ENCODE data around the gene IPP. TPM values are rescaled to one million over a fixed set of nuclear protein-coding genes. Genes with fewer than 3 reads are reported as not detected.

Gene IPP
- total and polyA plus RNA-seq, 2 of the 4 experiments (the other 2 are of a cell fraction): 4.6 to 10.6 TPM

- H3K9me3 ChIP-seq (ENCODE audit: control insufficient read depth, insufficient read depth, low read length): peaks cover 4% of the 10 kb centered on the region; the same call in 1 of the 2 replicates
- no peak overlapping the region for H2AK5ac ChIP-seq (ENCODE audit: low read depth, low read length)
- in situ Hi-C loops (cut with MboI; ENCODE audit: low sequenced_read_pairs) (no loop called here), intact Hi-C loops (cut with micrococcal nuclease) (no loop called here), dilution Hi-C loops (cut with HindIII; ENCODE audit: low sequenced_read_pairs, unreplicated experiment) (no loop called here)
- H2BK15ac ChIP-seq (ENCODE audit: low read depth, low read length): no peak overlapping the region
- H2BK120ac ChIP-seq (ENCODE audit: low read depth, low read length): no peak overlapping the region
- H4K5ac ChIP-seq (ENCODE audit: low read depth, low read length): no peak overlapping the region
- H3K27me3 ChIP-seq (ENCODE audit: control insufficient read depth, insufficient read depth, low read length): peaks cover 2% of the 10 kb centered on the region; the same call in 1 of the 2 replicates
- no peak overlapping the region for H4K91ac ChIP-seq (ENCODE audit: insufficient read depth, low read depth, low read length)
- no TSS peak for BruUV-seq (replicated peaks)
- CTCF ChIA-PET: no interaction called here
- peaks cover 4% of the 10 kb centered on the region; the same call in 1 of the 2 replicates for H3K9me1 ChIP-seq (ENCODE audit: insufficient read depth, low read length)
- POLR2A ChIA-PET (ENCODE audit: unreplicated experiment): no interaction called here
- H2AFZ ChIP-seq (replicated peaks; ENCODE audit: low read length, poor library complexity): no peak overlapping the region
- ATAC-seq (ENCODE audit: low read depth) (no peak), DNase-seq (no peak)
- H2BK20ac ChIP-seq (ENCODE audit: low read depth, low read length): no peak overlapping the region
- H3K27ac ChIP-seq (ENCODE audit: insufficient read depth, low read length): no peak overlapping the region
- peaks cover 11 to 15% of the 10 kb centered on the region in 2 experiments; a peak in 3 of 4 replicates for H3K79me1 ChIP-seq (ENCODE audit: low read depth in 1 of 2, low read length in 2 of 2)
- no peak overlapping the region for H3K4me2 ChIP-seq (ENCODE audit: low read depth, low read length)
- no peak overlapping the region for H4K8ac ChIP-seq (ENCODE audit: low read depth in 2 of 2, low read length in 2 of 2)
- no CpG with 5 or more reads among the region's 11 CpGs for WGBS, 2 experiments (ENCODE audit: extremely low coverage in 2 of 2, insufficient read length in 1 of 2)
- no peak overlapping the region for H3K14ac ChIP-seq (replicated peaks; ENCODE audit: low read depth, low read length)
- 0 out of 2 replicates have a peak, but pooled peaks cover 1% of the 10 kb centered on the region for H3K4me1 ChIP-seq (ENCODE audit: control insufficient read depth, insufficient read depth, low read length)
- no peaks in the 10 kb centered on the region for H4K20me1 ChIP-seq (ENCODE audit: insufficient read depth, low read length)
- no peak overlapping the region for H3K23ac ChIP-seq (ENCODE audit: low read depth, low read length)
- no peak overlapping the region for H3K4ac ChIP-seq (ENCODE audit: low read depth, low read length)
- H3K36me3 ChIP-seq (ENCODE audit: control insufficient read depth, insufficient read depth, low read length): no peaks in the 10 kb centered on the region
- no peak overlapping the region for H3K4me3 ChIP-seq (ENCODE audit: insufficient read depth, low read depth, low read length)
- no peak overlapping the region for H3K18ac ChIP-seq (ENCODE audit: low read depth, low read length)
- no peak for TF ChIP-seq USF2 (IDR thresholded peaks at IDR 0.05; ENCODE audit: low read depth, low read length)
- no peak for TF ChIP-seq RCOR1 (IDR thresholded peaks at IDR 0.05; ENCODE audit: insufficient replicate concordance, low read length)
- TF ChIP-seq MAFK (IDR thresholded peaks at IDR 0.05; ENCODE audit: low read depth, low read length): no peak
- TF ChIP-seq NFE2L2 (IDR thresholded peaks at IDR 0.05; ENCODE audit: low read depth, low read length): no peak
- no peak for TF ChIP-seq RFX5 (IDR thresholded peaks at IDR 0.05; ENCODE audit: low read depth, low read length)
- no peak for TF ChIP-seq CHD1 (IDR thresholded peaks at IDR 0.05; ENCODE audit: low read depth, low read length)
- TF ChIP-seq MAZ (IDR thresholded peaks at IDR 0.05; ENCODE audit: borderline replicate concordance, low read depth, low read length): no peak
- no peak for TF ChIP-seq CTCF (conservative IDR thresholded peaks at IDR 0.05; ENCODE audit: low read depth, low read length)
- H2BK5ac ChIP-seq (ENCODE audit: low read depth, low read length, poor library complexity, severe bottlenecking): no peak overlapping the region
- no peak overlapping the region for H3K9ac ChIP-seq (ENCODE audit: low read depth, low read length)
- H3K56ac ChIP-seq (ENCODE audit: extremely low read depth, insufficient read depth, low read length): no peak overlapping the region
- no peak overlapping the region for H2AK9ac ChIP-seq (replicated peaks; ENCODE audit: low read depth, low read length, poor library complexity)
Observed at GRCh38 chr1:45753248-45754037, 3.0 kb upstream of the IPP start.
